Left lobe of liver (tissue), 2 donors: ENCODE data around the gene TCHHL1. TPM values are rescaled to one million over a fixed set of nuclear protein-coding genes. Genes with fewer than 3 reads are reported as not detected.

Source experiments
- ATAC-seq: fragments of 200-7000 bp; cut with Tn5 transposase; one replicate; pipeline ENCODE4 v1.9.1; 2020; ENCODE audit warnings: mild to moderate bottlenecking, moderate library complexity
- DNase-seq: peaks from one replicate; pipeline ENCODE4 v3.0.0-alpha.2; 2020; ENCODE audit warnings: low spot score
- total RNA-seq: library from RNA; stranded (reverse); gene quantifications from one replicate; pipeline ENCODE4 v1.2.1, GENCODE V29; 2021
- donor health status: DM: no; HTN: no; CAD: no; lungs with moderate emphysema.
- donor health status: DM: no; HTN: yes; CAD: no.

Gene TCHHL1
- not detected for total RNA-seq

DNA sequence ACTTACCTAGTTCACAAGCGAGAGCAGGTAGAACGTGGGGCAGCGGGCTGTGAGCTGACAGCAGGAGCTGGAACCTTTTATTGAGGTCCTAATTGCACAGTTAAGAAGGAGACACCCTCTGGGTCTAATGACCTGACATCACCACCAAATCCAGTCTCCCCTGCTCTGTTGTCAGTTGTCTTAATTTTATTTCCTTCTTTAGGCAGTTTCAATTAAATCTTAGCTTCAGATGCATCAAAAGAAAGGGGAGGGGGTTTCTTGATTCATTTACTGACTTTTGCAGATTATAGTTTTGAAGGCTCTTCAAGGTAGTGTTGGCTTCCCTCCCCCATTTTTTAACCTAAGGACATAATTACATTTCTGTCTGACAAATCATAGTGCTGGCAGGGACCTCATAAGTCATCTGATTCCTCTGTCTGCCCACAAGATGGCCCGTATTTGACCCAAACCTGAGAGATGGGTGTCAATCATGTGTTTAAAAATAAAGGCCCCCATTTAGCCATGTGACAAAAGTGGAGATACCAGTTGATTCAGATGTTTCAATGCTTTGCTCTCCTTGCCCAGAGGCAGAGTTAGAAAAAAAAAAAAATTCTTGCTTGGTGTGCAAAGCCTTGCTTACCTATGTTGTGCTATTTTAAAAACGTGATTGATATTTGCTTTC is at the start of gene TCHHL1:
TSS of gene TCHHL1 (minus strand) at position 51 of the 661 bp plus-strand sequence. CDS start 921 bp downstream, outside the sequence.
- no peak for DNase-seq
- ATAC-seq: no peak

DNA sequence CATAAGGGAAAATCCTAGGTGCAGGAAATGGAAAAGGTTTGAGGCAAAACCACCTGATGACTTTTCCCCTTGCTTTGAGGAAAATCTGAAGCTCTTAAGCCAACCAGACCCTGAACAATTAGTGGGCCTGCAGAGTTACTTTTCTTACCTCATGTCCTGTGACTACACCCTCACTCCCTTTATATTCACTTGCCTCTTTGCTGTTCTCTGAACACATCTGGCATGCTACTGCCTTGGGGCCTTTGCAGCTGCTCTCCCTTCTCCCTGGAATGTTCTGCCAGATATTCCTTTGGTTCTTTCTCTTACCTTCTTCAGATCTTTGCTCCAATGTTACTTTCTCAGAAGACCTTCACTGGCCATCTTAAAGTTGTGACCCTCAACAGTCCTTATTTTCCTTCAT is 48.4 kb upstream of the TCHHL1 start:
- ATAC-seq (no peak), DNase-seq (no peak)

DNA sequence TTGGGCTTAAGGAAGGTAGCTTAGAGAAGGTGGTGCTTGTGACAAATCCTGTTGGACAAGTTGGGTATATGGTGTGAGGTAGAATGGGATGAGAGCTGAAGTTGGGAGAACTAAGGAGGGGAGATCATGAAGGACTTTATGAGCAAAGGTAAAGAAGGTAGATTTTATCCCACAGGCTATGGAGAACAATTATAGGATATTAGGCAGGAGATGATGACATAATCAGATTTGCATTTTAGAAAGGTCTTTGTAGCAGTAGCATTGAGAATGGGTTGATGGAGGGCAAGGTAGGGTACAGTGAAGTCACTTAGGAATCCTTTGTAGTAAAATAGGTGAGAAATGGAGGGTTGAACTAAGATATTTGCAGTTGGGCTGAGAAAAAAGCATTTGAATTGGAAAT is 41.3 kb upstream of the TCHHL1 start:
- DNase-seq (no peak), ATAC-seq (no peak)

DNA sequence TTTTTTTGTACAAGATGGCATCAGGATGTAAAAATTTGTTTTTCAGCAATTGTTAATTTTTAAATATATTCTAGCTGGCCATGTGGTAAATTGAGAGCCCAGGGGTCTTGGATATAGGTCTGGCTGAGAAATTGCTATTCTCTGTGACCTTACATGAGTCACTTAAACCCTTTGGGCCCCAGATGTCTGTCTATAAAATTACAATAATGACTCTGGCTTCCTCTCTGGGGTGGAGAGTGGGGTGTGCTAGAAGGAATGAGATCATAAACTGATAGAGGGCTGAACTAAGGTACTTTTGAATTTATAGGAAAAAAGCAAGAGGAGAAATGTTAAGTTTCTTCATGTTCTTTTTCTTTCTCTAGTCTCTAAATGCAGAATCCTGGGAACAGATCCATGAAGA is 38.8 kb upstream of the TCHHL1 start:
- ATAC-seq (no peak), DNase-seq (no peak)

DNA sequence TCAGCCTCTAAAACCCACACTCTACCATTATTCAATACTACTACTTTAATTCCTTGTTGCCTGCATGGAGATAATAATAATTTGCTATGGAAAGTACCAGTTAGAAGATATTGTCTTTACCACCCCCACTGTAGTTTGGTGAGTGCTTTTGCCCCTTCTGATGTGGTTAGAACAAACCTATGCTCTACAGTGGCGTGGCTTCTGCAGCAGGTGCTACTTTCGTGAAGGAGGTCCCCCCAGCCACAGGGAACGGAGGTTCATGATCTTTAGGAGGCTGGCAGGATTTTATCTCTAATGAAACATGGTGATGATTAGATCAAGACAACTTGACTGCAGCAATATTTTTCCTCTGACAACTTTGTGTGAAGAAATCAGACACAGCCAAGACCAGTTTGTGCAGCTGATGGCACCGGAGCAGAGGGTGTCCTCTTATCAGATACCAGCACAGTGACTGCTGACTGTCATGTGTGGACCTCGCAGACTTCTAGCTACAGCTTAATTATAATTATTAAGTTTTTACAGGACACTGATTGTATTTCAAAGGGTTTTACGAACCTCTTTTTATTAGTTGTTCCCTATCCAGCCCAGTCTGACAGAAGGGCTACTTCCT is 37.1 kb upstream of the TCHHL1 start:
- no peak for DNase-seq
- no peak for ATAC-seq

DNA sequence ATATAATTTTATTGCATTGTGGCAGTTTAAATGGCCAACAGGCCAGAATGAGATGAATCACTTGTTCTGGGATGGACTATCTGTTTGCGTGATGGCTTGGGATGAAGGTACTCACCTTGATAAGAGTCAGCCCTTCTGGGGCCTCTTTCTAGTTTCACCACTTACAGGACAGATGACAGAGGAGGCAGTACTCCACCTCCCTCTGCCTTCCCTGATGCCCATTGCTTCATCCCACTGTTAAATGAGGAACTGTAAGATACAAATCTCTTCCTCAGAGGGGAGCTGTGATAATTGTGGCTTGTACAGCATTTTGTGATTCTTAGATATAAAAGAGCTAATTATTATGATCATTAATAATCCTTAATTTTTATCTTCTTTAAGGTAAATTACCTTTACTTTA is 30.1 kb upstream of the TCHHL1 start:
- ATAC-seq (no peak), DNase-seq (no peak)

DNA sequence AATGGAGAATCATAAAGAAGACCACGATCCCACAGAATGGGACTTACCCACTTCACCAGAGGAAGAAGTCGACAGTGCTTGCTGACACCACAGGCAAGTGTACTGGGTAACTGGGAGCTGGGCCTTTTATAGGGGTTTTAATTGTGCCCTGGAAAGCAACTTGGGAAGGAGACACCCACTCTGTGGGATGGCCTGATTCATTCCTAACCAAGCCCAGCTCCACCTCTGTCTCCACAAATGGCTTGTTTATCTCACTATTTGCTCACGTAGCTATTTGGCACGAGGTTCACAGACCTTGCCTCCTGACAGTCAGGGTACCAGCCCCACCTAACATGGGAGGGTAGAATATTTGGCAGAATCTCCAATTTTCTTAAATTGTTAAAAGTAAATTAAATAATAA is 26.5 kb upstream of the TCHHL1 start, which contains the start of gene TCHH:
TSS of gene TCHH (minus strand) at position 101 of the 400 bp plus-strand sequence. CDS start 1,364 bp downstream, outside the sequence.
- DNase-seq (no peak), ATAC-seq (no peak)

DNA sequence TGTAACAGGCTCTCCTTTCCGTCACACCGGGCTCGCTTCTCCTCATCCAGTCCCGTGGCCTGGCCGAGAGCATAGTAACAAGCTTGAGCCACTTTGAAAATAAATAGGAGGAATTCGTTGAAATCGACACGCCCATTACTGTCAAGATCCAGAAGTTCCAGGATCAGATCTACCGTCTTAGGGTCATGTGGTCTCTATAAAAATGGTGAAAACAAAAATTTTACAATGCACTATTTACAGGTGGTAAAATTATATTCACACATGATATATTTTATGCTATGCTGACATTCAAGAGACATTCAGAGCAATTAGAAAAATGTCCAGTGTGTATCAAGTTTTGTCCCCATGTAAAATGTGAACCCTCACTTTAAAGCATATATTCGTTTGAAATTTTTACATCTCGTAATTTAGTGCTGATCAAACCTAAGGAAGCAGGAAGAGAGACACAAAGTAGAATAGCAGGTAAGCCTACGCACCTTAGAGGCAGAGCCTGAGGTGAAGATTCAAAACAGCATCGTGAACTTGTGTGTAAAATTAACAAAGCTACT is 24.1 kb upstream of the TCHHL1 start:
- DNase-seq: no peak
- no peak for ATAC-seq

DNA sequence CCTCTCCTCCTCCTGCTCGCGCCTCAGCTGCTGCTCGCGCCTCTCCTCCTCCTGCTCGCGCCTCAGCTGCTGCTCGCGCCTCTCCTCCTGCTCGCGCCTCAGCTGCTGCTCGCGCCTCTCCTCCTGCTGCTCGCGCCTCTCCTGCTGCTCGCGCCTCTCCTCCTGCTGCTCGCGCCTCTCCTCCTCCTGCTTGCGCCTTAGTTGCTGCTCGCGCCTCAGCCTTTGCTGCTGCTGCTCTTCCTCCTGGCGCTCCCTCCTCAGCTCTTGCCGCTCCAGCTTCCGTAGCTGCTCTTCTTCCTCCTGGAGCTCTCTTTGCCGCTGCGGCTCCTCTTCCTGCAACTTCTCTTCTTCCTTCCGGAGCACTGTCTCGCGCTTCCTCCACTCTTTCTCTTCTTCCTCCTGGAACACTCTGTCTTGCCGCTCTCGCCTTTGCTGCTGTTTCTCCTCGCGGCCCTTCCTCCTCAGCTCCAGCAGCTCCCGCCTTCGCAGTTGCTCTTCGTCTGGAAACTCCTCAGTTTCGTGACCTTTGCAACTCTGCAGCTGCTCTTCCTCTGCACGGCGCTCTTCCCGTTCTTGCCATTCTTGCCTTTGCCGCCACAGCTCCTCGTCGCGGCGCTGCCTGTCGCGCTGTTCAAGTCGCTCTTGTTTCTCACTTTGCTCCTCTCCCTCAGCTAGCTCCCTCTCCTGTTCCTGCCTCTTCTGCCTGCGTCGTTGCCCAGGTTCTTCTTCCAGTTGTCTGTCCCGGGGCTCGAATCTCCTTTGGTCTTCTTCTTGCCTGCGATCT is 23.4 kb upstream of the TCHHL1 start:
- DNase-seq (no peak), ATAC-seq (no peak)

DNA sequence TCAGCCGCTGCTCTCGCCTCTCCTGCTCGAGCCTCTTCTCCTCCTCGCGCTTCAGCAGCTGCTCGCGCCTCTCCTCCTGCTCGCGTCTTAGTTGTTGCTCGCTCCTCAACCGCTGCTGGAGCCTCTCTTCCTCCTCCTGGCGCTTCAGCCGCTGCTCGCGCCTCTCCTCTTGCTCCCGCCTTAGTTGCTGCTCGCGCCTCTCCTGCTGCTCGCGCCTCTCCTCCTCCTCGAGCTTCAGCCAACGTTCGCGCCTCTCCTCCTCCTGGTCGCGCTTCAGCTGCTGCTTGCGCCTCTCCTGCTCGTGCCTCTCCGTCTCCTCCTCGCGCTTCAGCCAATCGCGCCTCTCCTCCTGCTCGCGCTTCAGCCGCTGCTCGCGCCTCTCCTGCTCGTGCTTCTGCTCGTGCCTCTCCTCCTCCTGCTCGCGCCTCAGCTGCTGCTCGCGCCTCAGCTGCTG is 22.7 kb upstream of the TCHHL1 start:
- DNase-seq (no peak), ATAC-seq (no peak)

DNA sequence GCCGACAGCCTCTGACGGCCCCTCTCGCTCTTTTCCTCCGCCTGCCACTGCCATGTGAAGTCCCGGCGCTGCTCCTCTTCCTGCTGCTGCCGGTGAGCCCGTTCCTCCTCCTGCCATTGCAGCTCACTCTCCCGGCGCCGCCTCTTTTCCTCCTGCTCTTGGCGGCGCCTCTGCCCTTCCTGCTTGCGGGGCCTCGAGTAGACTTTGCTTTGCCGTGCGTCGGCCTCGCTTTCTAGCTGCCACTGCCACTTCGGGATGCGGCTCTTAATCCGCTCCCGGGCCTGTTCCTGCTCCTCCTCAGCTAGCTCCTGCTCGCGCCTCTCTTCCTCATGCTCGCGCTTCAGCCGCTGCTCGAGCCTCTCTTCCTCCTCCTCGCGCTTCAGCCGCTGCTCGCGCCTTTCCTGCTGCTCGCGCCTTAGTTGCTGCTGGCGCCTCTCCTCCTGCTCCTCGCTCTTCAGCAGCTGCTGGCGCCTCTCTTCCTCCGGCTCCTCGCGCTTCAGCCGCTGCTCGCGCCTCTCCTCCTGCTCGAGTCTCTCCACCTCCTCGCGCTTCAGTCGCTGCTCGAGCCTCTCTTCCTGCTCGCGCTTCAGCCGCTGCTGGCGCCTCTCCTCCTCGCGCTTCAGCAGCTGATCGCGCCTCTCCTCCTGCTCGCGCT is 22.1 kb upstream of the TCHHL1 start:
- DNase-seq: no peak

DNA sequence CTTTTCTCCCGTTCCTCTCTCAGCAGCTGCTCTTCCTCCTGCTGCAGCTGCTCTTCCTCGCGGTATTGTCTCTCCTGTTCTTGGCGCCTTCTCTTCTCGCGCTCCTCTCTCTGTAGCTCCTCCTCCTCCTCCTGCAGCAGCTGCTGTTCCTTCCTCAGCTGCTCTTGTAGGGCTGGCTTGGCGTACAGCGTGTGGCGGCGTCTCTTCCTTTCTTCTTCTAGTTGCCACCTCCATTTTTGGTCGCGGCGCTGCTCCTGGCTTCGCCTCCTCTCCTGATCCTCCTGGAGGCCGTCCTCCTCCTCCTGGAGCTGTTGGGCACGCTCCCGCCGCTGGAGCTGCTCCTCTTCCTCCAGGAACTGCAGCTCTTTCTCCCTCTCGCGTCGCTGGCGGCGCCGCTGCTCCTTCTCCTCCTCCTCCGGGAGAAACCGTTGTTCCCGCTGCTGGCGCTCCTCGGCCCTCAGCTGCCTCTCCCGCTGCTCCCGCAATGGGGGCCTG is 21.5 kb upstream of the TCHHL1 start:
- DNase-seq (no peak), ATAC-seq (peak; percentile 32)

More for the DNA sequence above, 22.1 kb upstream of the TCHHL1 start:
- peak; percentile 60 for ATAC-seq

DNA sequence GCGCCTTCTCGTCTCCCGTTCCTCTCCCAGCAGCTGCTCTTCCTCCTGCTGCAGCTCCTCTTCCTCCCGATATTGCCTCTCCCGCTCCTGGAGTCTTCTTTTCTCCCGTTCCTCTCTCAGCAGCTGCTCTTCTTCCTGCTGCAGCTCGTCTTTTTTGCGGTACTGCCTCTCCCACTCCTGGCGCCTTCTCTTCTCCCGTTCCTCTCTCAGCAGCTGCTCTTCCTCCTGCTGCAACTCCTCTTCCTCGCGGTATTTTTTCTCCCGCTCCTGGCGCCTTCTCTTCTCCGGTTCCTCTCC is 21.1 kb upstream of the TCHHL1 start:
- ATAC-seq: no peak
- DNase-seq: no peak

DNA sequence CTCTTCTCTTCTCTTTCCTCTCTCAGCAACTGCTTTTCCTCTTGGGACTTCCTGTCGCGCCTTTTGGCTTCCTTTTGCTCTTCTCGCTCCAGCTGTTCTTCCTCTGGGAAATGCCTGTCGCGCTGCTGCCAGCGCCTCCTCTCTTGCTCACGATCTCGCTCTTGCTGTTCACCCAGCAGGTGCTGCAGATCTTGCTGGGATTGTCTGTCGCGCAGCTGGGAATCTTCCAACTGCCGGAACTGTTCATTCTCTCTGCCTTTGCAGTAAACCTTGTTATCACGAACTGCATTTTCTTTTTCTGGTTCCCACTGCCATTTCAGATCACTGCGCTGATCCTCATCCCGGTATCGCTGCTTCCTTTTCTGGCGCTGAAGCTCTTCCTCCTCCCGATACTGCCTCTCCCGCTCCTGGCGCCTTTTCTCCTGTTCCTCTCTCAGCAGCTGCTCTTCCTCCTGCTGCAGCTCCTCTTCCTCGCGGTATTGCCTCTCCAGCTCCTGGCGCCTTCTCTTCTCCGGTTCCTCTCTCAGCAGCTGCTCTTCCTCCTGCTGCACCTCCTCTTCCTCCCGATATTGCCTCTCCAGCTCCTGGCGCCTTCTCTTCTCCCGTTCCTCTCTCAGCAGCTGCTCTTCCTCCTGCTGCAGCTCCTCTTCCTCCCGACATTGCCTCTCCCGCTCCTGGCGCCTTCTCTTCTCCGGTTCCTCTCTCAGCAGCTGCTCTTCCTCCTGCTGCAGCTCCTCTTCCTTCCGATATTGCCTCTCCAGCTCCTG is 20.6 kb upstream of the TCHHL1 start:
- DNase-seq: no peak
- ATAC-seq: no peak

DNA sequence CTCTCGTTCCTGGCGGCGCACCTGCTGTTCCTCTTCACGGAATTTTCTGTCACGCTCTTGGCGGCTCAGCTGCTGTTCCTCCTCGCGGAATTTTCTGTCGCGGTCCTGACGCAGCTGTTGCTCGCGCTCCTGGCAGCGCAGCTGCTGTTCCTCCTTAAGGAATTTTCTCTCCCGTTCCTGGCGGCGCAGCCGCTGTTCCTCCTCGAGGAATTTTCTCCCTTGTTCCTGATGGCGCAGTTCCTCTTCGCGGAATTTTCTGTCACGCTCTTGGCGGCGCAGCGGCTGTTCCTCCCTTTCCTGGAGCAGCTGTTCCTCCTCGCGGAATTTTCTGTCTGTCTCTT is 20.0 kb upstream of the TCHHL1 start:
- no peak for DNase-seq

DNA sequence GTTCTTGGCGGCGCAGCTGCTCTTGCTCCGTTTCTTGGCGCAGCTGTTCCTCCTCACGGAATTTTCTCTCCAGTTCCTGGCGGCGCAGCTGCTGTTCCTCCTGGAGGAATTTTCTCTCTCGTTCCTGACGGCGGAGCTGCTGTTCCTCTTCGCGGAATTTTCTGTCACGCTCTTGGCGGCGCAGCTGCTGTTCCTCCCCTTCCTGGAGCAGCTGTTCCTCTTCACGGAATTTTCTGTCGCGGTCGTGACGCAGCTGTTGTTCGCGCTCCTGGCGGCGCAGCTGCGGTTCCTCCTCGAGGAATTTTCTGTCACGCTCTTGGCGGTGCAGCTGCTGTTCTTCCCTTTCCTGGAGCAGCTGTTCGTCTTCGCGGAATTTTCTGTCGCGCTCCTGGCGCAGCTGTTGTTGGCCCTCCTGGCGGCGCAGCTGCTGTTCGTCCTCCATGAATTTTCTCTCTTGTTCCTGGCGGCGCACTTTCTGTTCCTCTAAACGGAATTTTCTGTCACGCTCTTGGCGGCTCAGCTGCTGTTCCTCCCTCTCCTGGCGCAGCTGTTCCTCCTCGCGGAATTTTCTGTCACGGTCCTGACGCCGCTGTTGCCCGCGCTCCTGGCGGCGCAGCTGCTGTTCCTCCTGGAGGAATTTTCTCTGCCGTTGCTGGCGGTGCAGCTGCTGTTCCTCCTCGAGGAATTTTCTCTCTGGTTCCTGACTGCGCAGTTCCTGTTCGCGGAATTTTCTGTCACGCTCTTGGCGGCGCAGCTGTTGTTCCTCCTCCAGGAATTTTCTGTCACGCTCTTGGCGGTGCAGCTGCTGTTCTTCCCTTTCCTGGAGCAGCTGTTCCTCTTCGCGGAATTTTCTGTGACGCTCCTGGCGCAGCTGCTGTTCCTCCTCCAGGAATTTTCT is 19.4 kb upstream of the TCHHL1 start:
- no peak for ATAC-seq
- no peak for DNase-seq

More for the DNA sequence above, 20.0 kb upstream of the TCHHL1 start:
- ATAC-seq: no peak

DNA sequence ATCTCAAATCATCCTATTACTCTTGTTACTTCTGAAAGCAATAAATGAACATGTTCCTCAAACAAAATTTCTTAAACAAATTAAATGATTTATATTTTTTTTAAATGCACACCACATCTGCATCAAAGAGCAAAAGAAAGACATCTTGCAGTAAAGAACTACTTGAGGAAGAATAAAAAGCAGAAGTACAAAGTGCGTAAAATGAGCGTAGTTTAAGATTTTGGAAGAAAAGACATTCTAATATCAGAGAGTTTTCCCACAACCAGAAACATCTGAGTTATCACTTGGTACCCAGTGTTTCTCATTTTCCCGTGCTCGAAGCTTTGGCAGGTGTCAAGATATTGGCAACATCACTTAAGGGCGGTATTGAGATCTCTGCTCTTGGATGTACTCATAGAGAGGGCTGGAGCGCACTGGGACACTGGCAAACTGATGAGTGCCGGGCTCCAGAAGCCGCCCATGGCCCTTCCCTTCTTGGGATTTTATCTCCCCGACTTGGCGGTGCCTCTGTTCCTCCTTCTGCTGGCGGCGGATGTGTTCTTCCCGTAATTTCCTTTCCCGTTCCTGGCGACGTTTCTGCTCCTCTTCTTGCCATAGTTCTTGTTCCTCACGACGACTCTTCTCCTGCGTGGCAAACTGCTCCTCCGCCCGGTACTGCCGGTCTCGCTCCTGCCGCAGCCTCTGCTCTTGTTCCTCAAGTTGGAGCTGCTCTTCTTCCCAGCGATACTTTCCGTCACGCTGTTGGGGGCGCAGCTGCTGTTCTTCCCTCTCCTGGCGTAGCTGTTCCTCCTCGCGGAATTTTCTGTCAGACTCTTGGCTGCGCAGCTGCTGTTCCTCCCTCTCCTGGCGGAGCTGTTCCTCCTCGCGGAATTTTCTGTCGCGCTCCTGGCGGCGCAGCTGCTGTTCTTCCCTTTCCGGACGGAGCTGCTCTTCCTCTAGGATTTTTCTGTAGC is 18.4 kb upstream of the TCHHL1 start:
- DNase-seq: no peak
- ATAC-seq: no peak

DNA sequence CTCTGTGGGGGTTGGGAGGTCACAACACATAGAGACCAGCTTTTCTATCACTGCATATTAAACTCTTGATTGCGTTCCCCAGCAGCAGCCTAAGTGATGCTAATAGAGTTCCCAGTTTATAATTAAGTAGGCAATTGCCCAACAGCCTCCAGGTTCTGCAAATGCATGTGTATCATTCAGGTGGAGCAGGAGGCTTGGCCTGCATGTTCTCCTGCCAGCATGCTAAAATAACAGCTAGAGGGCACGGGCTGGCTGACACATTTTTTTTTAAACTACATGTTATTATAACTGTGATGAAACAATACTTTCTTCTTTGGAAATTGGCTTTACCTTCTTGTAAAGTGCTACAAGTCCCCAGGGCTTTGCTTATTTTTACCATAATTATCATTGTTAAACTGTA is 16.0 kb upstream of the TCHHL1 start:
- DNase-seq: no peak

More for the DNA sequence above, 16.0 kb upstream of the TCHHL1 start:
- no peak for ATAC-seq
